ENCODE results near the gene USP37.
"Not testable (repeated sequence)": the region's sequence is repeated elsewhere in the genome, so short reads cannot be mapped to it uniquely, and the experiment has no call there.

USP37 gene

GRCh38 chr2:218568190-218569037, at the start of gene USP37, which contains the start of gene CNOT9:
Gene USP37, minus strand, starts transcription at chr2:218568351. Its CDS starts 9,698 bp downstream, at chr2:218558653.
Gene CNOT9, plus strand, starts transcription at chr2:218568839. Its CDS starts 116 bp downstream, at chr2:218568955.
- peak; percentile 81 to 85 for ATAC-seq

- ATAC-seq = no peak
Observed at GRCh38 chr2:218615868-218616315, 47.7 kb upstream of the USP37 start.

GRCh38 chr2:218607436-218608115, 39.4 kb upstream of the USP37 start, which contains the start of gene PLCD4:
Gene PLCD4, plus strand, starts transcription at chr2:218607899. Its CDS starts 7,841 bp downstream, at chr2:218615740.
- no peak for ATAC-seq

- no peak for ATAC-seq
Observed at GRCh38 chr2:218605432-218605831, 37.3 kb upstream of the USP37 start.

- ATAC-seq = no peak
Observed at GRCh38 chr2:218585541-218585940, 17.4 kb upstream of the USP37 start.

- ATAC-seq = no peak
Observed at GRCh38 chr2:218583983-218584850, 16.1 kb upstream of the USP37 start.

- ATAC-seq = peak; percentile 99 to 100
Observed at GRCh38 chr2:218582076-218582475, 13.9 kb upstream of the USP37 start.

GRCh38 chr2:218578272-218578877, 10.2 kb upstream of the USP37 start:
- ATAC-seq = no peak

- ATAC-seq = no peak
Observed at GRCh38 chr2:218577482-218578220, 9.5 kb upstream of the USP37 start.

GRCh38 chr2:218576854-218577253, 8.7 kb upstream of the USP37 start:
- ATAC-seq = no peak

- no peak for ATAC-seq
Observed at GRCh38 chr2:218570850-218571249, 2.7 kb upstream of the USP37 start.

GRCh38 chr2:218569661-218570500, 1.7 kb upstream of the USP37 start:
- ATAC-seq = no peak

- peak; percentile 12 for ATAC-seq
Observed at GRCh38 chr2:218569038-218569431, 884 bp upstream of the USP37 start.

GRCh38 chr2:218567797-218568189, 358 bp downstream of the USP37 start:
- ATAC-seq = peak; percentile 46 to 53

GRCh38 chr2:218566296-218566695, 1.9 kb downstream of the USP37 start:
- ATAC-seq = no peak

- no peak for ATAC-seq
Observed at GRCh38 chr2:218564056-218564455, 4.1 kb downstream of the USP37 start.

- ATAC-seq = no peak
Observed at GRCh38 chr2:218558986-218559385, 9.2 kb downstream of the USP37 start.

GRCh38 chr2:218557941-218558340, 10.2 kb downstream of the USP37 start:
- no peak for ATAC-seq

- ATAC-seq = no peak
Observed at GRCh38 chr2:218555527-218555926, 12.6 kb downstream of the USP37 start.

- ATAC-seq = not testable (repeated sequence)
Observed at GRCh38 chr2:218554225-218554624, 13.9 kb downstream of the USP37 start.

GRCh38 chr2:218547978-218548377, 20.2 kb downstream of the USP37 start:
- no peak for ATAC-seq
